Type B pancreatic cell (in vitro differentiated cells): ENCODE data around the gene PTTG1IP. TPM values are rescaled to one million over a fixed set of nuclear protein-coding genes. Genes with fewer than 3 reads are reported as not detected.

ENCODE experiments used
- DNase-seq: peaks from one replicate; pipeline ENCODE4 v3.0.0; 2021; ENCODE audit warnings: mixed read lengths; ENCODE audit not compliant: unreplicated experiment; ENCODE audit errors: extremely low spot score
- H3K27ac Mint-ChIP-seq: 2 replicates; pipeline ENCODE4 v1.8.0; 2021; ENCODE audit warnings: mild to moderate bottlenecking, mixed read lengths
- H3K27me3 Mint-ChIP-seq: 2 replicates; pipeline ENCODE4 v1.8.0; 2021; ENCODE audit warnings: mixed read lengths
- H3K36me3 Mint-ChIP-seq: 2 replicates; pipeline ENCODE4 v1.8.0; 2021; ENCODE audit warnings: mixed read lengths
- H3K4me1 Mint-ChIP-seq: one replicate; pipeline ENCODE4 v1.8.0; 2021; ENCODE audit warnings: mixed read lengths; ENCODE audit not compliant: unreplicated experiment
- H3K4me3 Mint-ChIP-seq: 2 replicates; pipeline ENCODE4 v1.8.0; 2021; ENCODE audit warnings: mild to moderate bottlenecking, mixed read lengths
- H3K9me3 Mint-ChIP-seq: 2 replicates; pipeline ENCODE4 v1.8.0; 2021; ENCODE audit warnings: mixed read lengths
- CTCF ChIP-seq: fragments of 200-600 bp; sonication (generic); conservative IDR thresholded peaks from 2 replicates; pipeline ENCODE4 v1.5.0; 2021; ENCODE audit warnings: antibody characterized with exemption, mild to moderate bottlenecking
- total RNA-seq: library from RNA; stranded (reverse); gene quantifications from 2 replicates; pipeline ENCODE4 v1.2.1, GENCODE V29; 2021; ENCODE audit warnings: low replicate concordance

The PTTG1IP gene
- total RNA-seq, 1 donor from 2014 or later: 168 TPM

- Mint-ChIP-seq H3K27me3 (peaks cover 17% of the 10 kb centered on the region), H3K27ac (no peak overlapping the region), H3K4me3 (no peak overlapping the region), H3K4me1 (peaks cover 13% of the 10 kb centered on the region), H3K36me3 (no peaks in the 10 kb centered on the region), H3K9me3 (no peaks in the 10 kb centered on the region)
- no peak for DNase-seq
- TF ChIP-seq CTCF: no peak
Measured at GRCh38 chr21:44907225-44907965, 33.9 kb upstream of the PTTG1IP start.

GRCh38 chr21:44905728-44906090 is 32.2 kb upstream of the PTTG1IP start:
- Mint-ChIP-seq H3K36me3 (no peaks in the 10 kb centered on the region), H3K4me3 (no peak overlapping the region), H3K9me3 (no peaks in the 10 kb centered on the region), H3K4me1 (peaks cover 13% of the 10 kb centered on the region), H3K27me3 (peaks cover 17% of the 10 kb centered on the region), H3K27ac (no peak overlapping the region)
- no peak for TF ChIP-seq CTCF
- DNase-seq: no peak

- no peak for DNase-seq
- no peaks in the 10 kb centered on the region for H3K36me3 Mint-ChIP-seq
- no peak for TF ChIP-seq CTCF
- H3K4me3 Mint-ChIP-seq: no peak overlapping the region
- H3K9me3 Mint-ChIP-seq: no peaks in the 10 kb centered on the region
- peaks cover 13% of the 10 kb centered on the region for H3K4me1 Mint-ChIP-seq
- peaks cover 17% of the 10 kb centered on the region for H3K27me3 Mint-ChIP-seq
- H3K27ac Mint-ChIP-seq: no peak overlapping the region
Measured at GRCh38 chr21:44905016-44905727, 31.7 kb upstream of the PTTG1IP start.

GRCh38 chr21:44904141-44904923 is 30.8 kb upstream of the PTTG1IP start:
- Mint-ChIP-seq H3K27ac (no peak overlapping the region), H3K9me3 (no peaks in the 10 kb centered on the region), H3K36me3 (no peaks in the 10 kb centered on the region), H3K4me1 (peaks cover 8% of the 10 kb centered on the region), H3K27me3 (peaks cover 14% of the 10 kb centered on the region), H3K4me3 (no peak overlapping the region)
- TF ChIP-seq CTCF: no peak
- no peak for DNase-seq

GRCh38 chr21:44903689-44904088 is 30.2 kb upstream of the PTTG1IP start:
- Mint-ChIP-seq H3K36me3 (no peaks in the 10 kb centered on the region), H3K4me1 (peaks cover 3% of the 10 kb centered on the region), H3K27ac (no peak overlapping the region), H3K9me3 (no peaks in the 10 kb centered on the region), H3K4me3 (no peak overlapping the region), H3K27me3 (peaks cover 12% of the 10 kb centered on the region)
- DNase-seq: no peak
- no peak for TF ChIP-seq CTCF
